ENCODE results near the gene MIPEP.

GRCh38 chr13:23851106-23851505 lies 38.1 kb downstream of the MIPEP start:
- TF ChIP-seq CTCF (conservative IDR thresholded peaks at IDR 0.05; ENCODE audit: low read depth, low read length) (no peak), EZH2 (IDR thresholded peaks at IDR 0.05; ENCODE audit: borderline replicate concordance, low read depth, low read length, poor library complexity, severe bottlenecking) (no peak)
